ENCODE data around the gene RNLS.

- no peak for TF ChIP-seq MAX (IDR thresholded peaks at IDR 0.05)
- no peak for TF ChIP-seq TAF1 (IDR thresholded peaks at IDR 0.05; ENCODE audit: low read depth, low read length)
- no peak for TF ChIP-seq CTCF (IDR thresholded peaks at IDR 0.05; ENCODE audit: control extremely low read depth in 1 of 3, insufficient read depth in 1 of 3, low read depth in 1 of 3, low read length in 3 of 3)
- TF ChIP-seq CHD2 (IDR thresholded peaks at IDR 0.05; ENCODE audit: low read length): no peak
- no peak for TF ChIP-seq GABPA (IDR thresholded peaks at IDR 0.05; ENCODE audit: borderline replicate concordance, insufficient read depth, low read length)
- no peak for TF ChIP-seq KDM1A (IDR thresholded peaks at IDR 0.05; ENCODE audit: borderline replicate concordance, low read length)
- no peak for TF ChIP-seq SUZ12 (IDR thresholded peaks at IDR 0.05; ENCODE audit: low read length)
- TF ChIP-seq GTF2F1 (IDR thresholded peaks at IDR 0.05; ENCODE audit: borderline replicate concordance, low read depth, low read length): no peak
- no peak for TF ChIP-seq RFX5 (IDR thresholded peaks at IDR 0.05; ENCODE audit: borderline replicate concordance, low read depth, low read length)
- TF ChIP-seq ZNF274 (IDR thresholded peaks at IDR 0.05; ENCODE audit: borderline replicate concordance, extremely low read depth, low read length): no peak
- TF ChIP-seq EGR1 (IDR thresholded peaks at IDR 0.05; ENCODE audit: borderline replicate concordance, low read depth, low read length): no peak
Observed at GRCh38 chr10:88234297-88234696, 348.8 kb downstream of the RNLS start.
